ENCODE measurements around the gene SIK2. TPM values are rescaled to one million over a fixed set of nuclear protein-coding genes. Genes with fewer than 3 reads are reported as not detected.

The SIK2 gene
- total RNA-seq, 1 experiment from 2014 or later: 9.0 TPM

DNA sequence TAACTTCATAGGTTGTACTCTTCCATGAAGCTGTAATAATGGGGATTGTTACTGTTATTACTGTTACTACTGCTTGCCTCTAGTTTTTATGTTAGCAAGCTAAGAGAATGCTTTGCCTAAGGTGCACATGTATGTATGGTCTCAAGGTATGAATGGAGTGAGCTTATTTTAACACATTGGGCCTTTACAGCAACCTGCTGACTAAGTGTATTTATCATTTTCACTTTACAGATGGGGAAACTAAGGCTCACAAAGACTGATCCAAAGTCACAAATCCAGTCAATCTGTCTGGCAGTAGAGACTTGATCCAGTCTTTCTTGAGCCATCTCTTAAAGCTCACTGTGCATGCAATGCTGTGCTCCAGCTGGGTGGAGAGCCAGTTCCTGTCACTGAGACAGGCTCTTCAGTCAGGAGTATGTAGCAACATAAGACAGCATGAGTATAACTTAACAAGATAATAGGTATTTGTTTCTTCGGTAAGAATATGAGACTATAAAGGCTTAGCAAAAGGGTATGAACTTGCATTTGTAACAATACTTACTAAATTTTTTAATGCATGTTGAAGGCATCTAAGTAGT, 97.4 kb downstream of the SIK2 start:
- Histone ChIP-seq H3K9ac (ENCODE audit: low read length) (no peak overlapping the region), H3K27ac (ENCODE audit: low read length) (no peak overlapping the region), H3K79me2 (ENCODE audit: low read length) (no peaks in the 10 kb centered on the region), H4K20me1 (ENCODE audit: low read length) (no peaks in the 10 kb centered on the region), H3K9me3 (ENCODE audit: low read length) (no peaks in the 10 kb centered on the region), H3K9me2 (replicated peaks; ENCODE audit: low read length) (no peaks in the 10 kb centered on the region), H3K4me3 (ENCODE audit: low read length) (no peak overlapping the region), H3K4me2 (ENCODE audit: low read length) (no peak overlapping the region), H2AFZ (ENCODE audit: low read length) (no peak overlapping the region), H3K27me3 (ENCODE audit: low read length) (no peaks in the 10 kb centered on the region), H3F3A (ENCODE audit: low read length, unreplicated experiment) (no peaks in the 10 kb centered on the region), H3K36me3 (ENCODE audit: low read depth, low read length) (peaks cover 7% of the 10 kb centered on the region; the same call in 1 of the 2 replicates), H3K4me1 (ENCODE audit: insufficient read depth, low read length) (peaks cover 7% of the 10 kb centered on the region; the same call in 1 of the 2 replicates)
- CTCF ChIA-PET: interaction anchor here (0.6 kb wide), 1 partner anchor 23 kb away, joined by 14 read pairs; no protein-coding TSS in a partner anchor
- DNase-seq (no peak), ATAC-seq (no peak)
- TF ChIP-seq EZH2 (IDR thresholded peaks at IDR 0.05; ENCODE audit: low read length, unreplicated experiment) (no peak), EZH2phosphoT487 (IDR thresholded peaks at IDR 0.05; ENCODE audit: borderline replicate concordance, low read length) (no peak)
- TF ChIP-seq, protein P1, sequence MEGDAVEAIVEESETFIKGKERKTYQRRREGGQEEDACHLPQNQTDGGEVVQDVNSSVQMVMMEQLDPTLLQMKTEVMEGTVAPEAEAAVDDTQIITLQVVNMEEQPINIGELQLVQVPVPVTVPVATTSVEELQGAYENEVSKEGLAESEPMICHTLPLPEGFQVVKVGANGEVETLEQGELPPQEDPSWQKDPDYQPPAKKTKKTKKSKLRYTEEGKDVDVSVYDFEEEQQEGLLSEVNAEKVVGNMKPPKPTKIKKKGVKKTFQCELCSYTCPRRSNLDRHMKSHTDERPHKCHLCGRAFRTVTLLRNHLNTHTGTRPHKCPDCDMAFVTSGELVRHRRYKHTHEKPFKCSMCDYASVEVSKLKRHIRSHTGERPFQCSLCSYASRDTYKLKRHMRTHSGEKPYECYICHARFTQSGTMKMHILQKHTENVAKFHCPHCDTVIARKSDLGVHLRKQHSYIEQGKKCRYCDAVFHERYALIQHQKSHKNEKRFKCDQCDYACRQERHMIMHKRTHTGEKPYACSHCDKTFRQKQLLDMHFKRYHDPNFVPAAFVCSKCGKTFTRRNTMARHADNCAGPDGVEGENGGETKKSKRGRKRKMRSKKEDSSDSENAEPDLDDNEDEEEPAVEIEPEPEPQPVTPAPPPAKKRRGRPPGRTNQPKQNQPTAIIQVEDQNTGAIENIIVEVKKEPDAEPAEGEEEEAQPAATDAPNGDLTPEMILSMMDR (conservative IDR thresholded peaks at IDR 0.05; ENCODE audit: low read depth, low read length): no peak
- no TSS peak for BruUV-seq (replicated peaks)
- POLR2A ChIA-PET (ENCODE audit: unreplicated experiment): no interaction called here
- intact Hi-C loops (cut with micrococcal nuclease): no loop called here

DNA sequence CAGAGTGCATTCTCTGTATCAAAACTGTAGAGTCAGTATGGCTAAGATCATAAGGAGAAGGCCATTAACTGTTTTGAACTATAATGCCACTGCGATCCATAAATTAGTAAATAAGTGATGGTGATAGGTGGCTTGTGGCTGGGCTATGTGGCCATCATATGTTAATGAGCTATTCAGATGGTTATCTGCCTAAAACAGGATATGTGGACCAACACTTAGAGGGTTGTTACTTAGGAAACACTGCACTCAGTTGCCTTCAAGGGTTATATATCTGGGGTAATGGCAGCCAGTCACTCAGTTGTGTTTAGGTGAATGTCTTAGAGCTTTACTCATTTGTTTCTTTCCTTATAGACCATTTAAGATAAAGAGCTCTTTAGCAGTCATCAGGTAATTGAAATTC, 97.9 kb downstream of the SIK2 start:
- no peak overlapping the region for H3K4me3 ChIP-seq (ENCODE audit: low read length)
- intact Hi-C loops (cut with micrococcal nuclease): no loop called here
- H3K4me2 ChIP-seq (ENCODE audit: low read length): no peak overlapping the region
- CTCF ChIA-PET: no interaction called here
- no TSS peak for BruUV-seq (replicated peaks)
- no peaks in the 10 kb centered on the region for H4K20me1 ChIP-seq (ENCODE audit: low read length)
- peaks cover 12% of the 10 kb centered on the region; the same call in 1 of the 2 replicates for H3K36me3 ChIP-seq (ENCODE audit: low read depth, low read length)
- peaks cover 7% of the 10 kb centered on the region; the same call in 1 of the 2 replicates for H3K4me1 ChIP-seq (ENCODE audit: insufficient read depth, low read length)
- no peak for TF ChIP-seq EZH2phosphoT487 (IDR thresholded peaks at IDR 0.05; ENCODE audit: borderline replicate concordance, low read length)
- TF ChIP-seq EZH2 (IDR thresholded peaks at IDR 0.05; ENCODE audit: low read length, unreplicated experiment): no peak
- TF ChIP-seq, protein P1 (conservative IDR thresholded peaks at IDR 0.05; ENCODE audit: low read depth, low read length): no peak
- H3F3A ChIP-seq (ENCODE audit: low read length, unreplicated experiment): no peaks in the 10 kb centered on the region
- no peaks in the 10 kb centered on the region for H3K79me2 ChIP-seq (ENCODE audit: low read length)
- no peak overlapping the region for H3K9ac ChIP-seq (ENCODE audit: low read length)
- DNase-seq (no peak), ATAC-seq (no peak)
- H3K27me3 ChIP-seq (ENCODE audit: low read length): no peaks in the 10 kb centered on the region
- no peak overlapping the region for H2AFZ ChIP-seq (ENCODE audit: low read length)
- POLR2A ChIA-PET (ENCODE audit: unreplicated experiment): no interaction called here
- H3K9me2 ChIP-seq (replicated peaks; ENCODE audit: low read length): no peaks in the 10 kb centered on the region
- no peaks in the 10 kb centered on the region for H3K9me3 ChIP-seq (ENCODE audit: low read length)
- H3K27ac ChIP-seq (ENCODE audit: low read length): no peak overlapping the region

DNA sequence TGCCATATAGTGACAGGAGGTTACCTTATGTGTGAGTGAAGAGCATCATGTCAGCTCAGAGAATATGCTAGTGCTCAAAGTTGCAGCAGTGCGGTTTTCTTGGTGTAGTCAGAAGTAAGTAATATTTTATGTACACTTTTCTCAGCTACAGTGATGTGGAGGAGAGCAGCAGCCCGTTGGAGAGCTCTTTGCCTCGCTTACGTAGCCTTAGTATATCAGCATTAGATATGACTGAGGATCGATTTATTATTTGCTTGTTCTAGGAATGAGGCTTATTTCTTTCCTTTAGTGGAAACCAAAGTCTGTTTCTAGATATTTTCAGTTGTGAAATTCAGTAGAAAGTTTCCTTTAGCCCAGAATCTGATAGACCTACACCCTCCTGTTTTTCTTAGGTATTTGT, 100.4 kb downstream of the SIK2 start:
- no peak for DNase-seq
- Histone ChIP-seq H3K36me3 (ENCODE audit: low read depth, low read length) (peaks cover 15% of the 10 kb centered on the region; the same call in 1 of the 2 replicates), H3K79me2 (ENCODE audit: low read length) (no peaks in the 10 kb centered on the region), H3F3A (ENCODE audit: low read length, unreplicated experiment) (no peaks in the 10 kb centered on the region), H3K9ac (ENCODE audit: low read length) (no peak overlapping the region), H3K4me2 (ENCODE audit: low read length) (no peak overlapping the region), H3K27me3 (ENCODE audit: low read length) (no peaks in the 10 kb centered on the region), H3K9me3 (ENCODE audit: low read length) (no peaks in the 10 kb centered on the region), H3K27ac (ENCODE audit: low read length) (no peak overlapping the region), H4K20me1 (ENCODE audit: low read length) (no peaks in the 10 kb centered on the region), H3K9me2 (replicated peaks; ENCODE audit: low read length) (no peaks in the 10 kb centered on the region), H3K4me3 (ENCODE audit: low read length) (no peak overlapping the region), H2AFZ (ENCODE audit: low read length) (no peak overlapping the region), H3K4me1 (ENCODE audit: insufficient read depth, low read length) (no peaks in the 10 kb centered on the region)
- BruUV-seq (replicated peaks): no TSS peak
- TF ChIP-seq EZH2 (IDR thresholded peaks at IDR 0.05; ENCODE audit: low read length, unreplicated experiment): no peak
- no peak for TF ChIP-seq EZH2phosphoT487 (IDR thresholded peaks at IDR 0.05; ENCODE audit: borderline replicate concordance, low read length)
- TF ChIP-seq, protein P1 (conservative IDR thresholded peaks at IDR 0.05; ENCODE audit: low read depth, low read length): no peak
- POLR2A ChIA-PET (ENCODE audit: unreplicated experiment): no interaction called here
- CTCF ChIA-PET: no interaction called here
- no peak for ATAC-seq
- intact Hi-C loops (cut with micrococcal nuclease): no loop called here

Data from PC-3 (cell line).